Parathyroid adenoma (tissue), 2 donors: Measurements from ENCODE around the gene OASL.
"Not testable (repeated sequence)": the region's sequence is repeated elsewhere in the genome, so short reads cannot be mapped to it uniquely, and the experiment has no call there.

Experiments used
- H2AFZ ChIP-seq: fragments of 300-600 bp; sonication (generic); one replicate; pipeline ENCODE4 v1.7.0; 2017; ENCODE audit warnings: antibody characterized with exemption, mild to moderate bottlenecking
- H3K27ac ChIP-seq: fragments of 300-600 bp; sonication (generic); one replicate; pipeline ENCODE4 v1.7.0; 2017
- H3K27me3 ChIP-seq: fragments of 300-600 bp; sonication (generic); one replicate; pipeline ENCODE4 v1.7.0; 2017; ENCODE audit warnings: low read length; ENCODE audit not compliant: control insufficient read depth, insufficient read depth
- H3K36me3 ChIP-seq: fragments of 300-600 bp; sonication (generic); one replicate; pipeline ENCODE4 v1.7.0; 2017; ENCODE audit warnings: low read length; ENCODE audit not compliant: control insufficient read depth, insufficient read depth
- H3K4me1 ChIP-seq: fragments of 300-600 bp; sonication (generic); one replicate; pipeline ENCODE4 v1.7.0; 2017; ENCODE audit warnings: control low read depth
- H3K4me2 ChIP-seq: fragments of 300-600 bp; sonication (generic); one replicate; pipeline ENCODE4 v1.7.0; 2017; ENCODE audit warnings: low read length
- H3K4me3 ChIP-seq: fragments of 300-600 bp; sonication (generic); one replicate; pipeline ENCODE4 v1.7.0; 2017; ENCODE audit warnings: low read depth, low read length
- H3K79me2 ChIP-seq: fragments of 300-600 bp; sonication (generic); one replicate; pipeline ENCODE4 v1.7.0; 2017; ENCODE audit warnings: control low read depth
- H3K9ac ChIP-seq: fragments of 300-600 bp; sonication (generic); one replicate; pipeline ENCODE4 v1.7.0; 2017; ENCODE audit warnings: mild to moderate bottlenecking
- H3K9me3 ChIP-seq: fragments of 300-600 bp; sonication (generic); one replicate; pipeline ENCODE4 v1.7.0; 2017; ENCODE audit warnings: low read length; ENCODE audit not compliant: control insufficient read depth
- TF ChIP-seq, protein P1 (sequence below): fragments of 300-600 bp; sonication (generic); IDR thresholded peaks from one replicate; pipeline ENCODE4 v1.7.0; 2017; ENCODE audit warnings: antibody characterized with exemption, mild to moderate bottlenecking
- donor health status: primary hyperparathyroidism.

Gene OASL

DNA sequence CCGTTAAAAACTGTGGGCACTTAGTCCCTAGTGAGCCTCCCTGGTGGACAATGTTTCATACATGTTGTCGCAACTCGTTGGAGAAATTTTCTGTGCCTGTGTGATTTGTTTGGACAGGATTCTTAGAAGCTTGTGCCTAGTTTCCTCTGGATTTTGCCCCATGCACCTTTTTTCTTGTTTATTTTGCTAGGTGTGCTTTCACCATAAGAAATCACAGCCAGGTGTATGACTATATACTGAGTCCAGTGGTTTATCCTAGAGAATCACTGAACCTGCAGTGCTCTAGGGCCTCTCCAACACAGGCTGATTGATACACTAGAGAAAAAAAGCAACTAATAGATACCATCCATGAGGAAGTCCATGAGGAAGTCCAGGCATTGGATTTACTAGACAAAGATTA, 33.1 kb upstream of the OASL start:
- no peak overlapping the region for H3K27ac ChIP-seq

DNA sequence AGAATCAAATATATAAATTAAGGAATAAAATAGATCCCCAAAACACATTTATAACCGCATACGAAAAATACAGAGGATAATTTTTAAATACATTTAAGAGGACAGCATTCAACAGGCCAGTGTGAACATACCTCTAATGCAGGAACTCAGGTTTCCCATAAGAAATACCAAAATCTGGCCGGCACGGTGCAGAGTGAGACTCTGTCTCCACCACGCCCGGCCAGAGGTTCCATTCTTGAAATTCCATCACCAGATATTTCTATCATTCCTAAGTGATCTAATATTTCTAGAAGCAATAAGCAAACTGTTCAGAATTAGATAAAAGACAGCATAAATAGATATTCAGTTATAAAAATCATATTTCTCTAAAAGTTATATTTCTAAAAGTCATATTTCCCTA, 30.2 kb upstream of the OASL start:
- Histone ChIP-seq H3K9ac (no peak overlapping the region), H3K79me2 (no peaks in the 10 kb centered on the region), H3K9me3 (no peaks in the 10 kb centered on the region), H2AFZ (no peak overlapping the region), H3K27me3 (no peaks in the 10 kb centered on the region), H3K4me1 (no peaks in the 10 kb centered on the region), H3K4me3 (no peak overlapping the region), H3K4me2 (no peak overlapping the region), H3K27ac (no peak overlapping the region), H3K36me3 (no peaks in the 10 kb centered on the region)
- TF ChIP-seq, protein P1, sequence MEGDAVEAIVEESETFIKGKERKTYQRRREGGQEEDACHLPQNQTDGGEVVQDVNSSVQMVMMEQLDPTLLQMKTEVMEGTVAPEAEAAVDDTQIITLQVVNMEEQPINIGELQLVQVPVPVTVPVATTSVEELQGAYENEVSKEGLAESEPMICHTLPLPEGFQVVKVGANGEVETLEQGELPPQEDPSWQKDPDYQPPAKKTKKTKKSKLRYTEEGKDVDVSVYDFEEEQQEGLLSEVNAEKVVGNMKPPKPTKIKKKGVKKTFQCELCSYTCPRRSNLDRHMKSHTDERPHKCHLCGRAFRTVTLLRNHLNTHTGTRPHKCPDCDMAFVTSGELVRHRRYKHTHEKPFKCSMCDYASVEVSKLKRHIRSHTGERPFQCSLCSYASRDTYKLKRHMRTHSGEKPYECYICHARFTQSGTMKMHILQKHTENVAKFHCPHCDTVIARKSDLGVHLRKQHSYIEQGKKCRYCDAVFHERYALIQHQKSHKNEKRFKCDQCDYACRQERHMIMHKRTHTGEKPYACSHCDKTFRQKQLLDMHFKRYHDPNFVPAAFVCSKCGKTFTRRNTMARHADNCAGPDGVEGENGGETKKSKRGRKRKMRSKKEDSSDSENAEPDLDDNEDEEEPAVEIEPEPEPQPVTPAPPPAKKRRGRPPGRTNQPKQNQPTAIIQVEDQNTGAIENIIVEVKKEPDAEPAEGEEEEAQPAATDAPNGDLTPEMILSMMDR: no peak

More for the DNA sequence above, 33.1 kb upstream of the OASL start:
- Histone ChIP-seq H3K36me3 (no peaks in the 10 kb centered on the region), H3K9ac (no peak overlapping the region), H3K4me3 (no peak overlapping the region), H3K4me2 (no peak overlapping the region), H3K9me3 (no peaks in the 10 kb centered on the region), H2AFZ (no peak overlapping the region), H3K4me1 (no peaks in the 10 kb centered on the region), H3K27me3 (no peaks in the 10 kb centered on the region), H3K79me2 (no peaks in the 10 kb centered on the region)
- TF ChIP-seq, protein P1: no peak

DNA sequence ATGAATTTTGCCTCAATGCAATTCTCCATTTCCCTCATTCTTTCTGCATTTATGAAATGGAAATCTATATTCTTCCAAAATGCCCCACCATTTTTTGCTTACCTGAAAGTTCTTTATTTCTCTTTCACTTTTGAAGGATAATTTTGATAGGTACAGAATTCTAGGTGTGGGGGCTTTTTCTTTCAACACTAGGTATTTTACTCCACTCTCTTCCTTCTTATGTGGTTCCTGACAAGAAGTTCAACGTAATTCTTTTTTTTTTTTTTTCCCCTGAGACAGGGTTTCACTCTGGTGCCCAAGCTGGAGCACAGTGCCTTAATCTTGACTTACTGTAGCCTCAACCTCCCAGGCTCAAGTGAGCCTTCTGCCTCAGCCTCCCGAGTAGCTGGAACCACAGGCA, 26.3 kb upstream of the OASL start:
- Histone ChIP-seq H2AFZ (no peak overlapping the region), H3K27ac (no peak overlapping the region), H3K9ac (no peak overlapping the region), H3K36me3 (no peaks in the 10 kb centered on the region), H3K79me2 (no peaks in the 10 kb centered on the region), H3K27me3 (no peaks in the 10 kb centered on the region), H3K9me3 (no peaks in the 10 kb centered on the region), H3K4me2 (no peak overlapping the region), H3K4me3 (no peak overlapping the region), H3K4me1 (no peaks in the 10 kb centered on the region)
- TF ChIP-seq, protein P1: no peak

DNA sequence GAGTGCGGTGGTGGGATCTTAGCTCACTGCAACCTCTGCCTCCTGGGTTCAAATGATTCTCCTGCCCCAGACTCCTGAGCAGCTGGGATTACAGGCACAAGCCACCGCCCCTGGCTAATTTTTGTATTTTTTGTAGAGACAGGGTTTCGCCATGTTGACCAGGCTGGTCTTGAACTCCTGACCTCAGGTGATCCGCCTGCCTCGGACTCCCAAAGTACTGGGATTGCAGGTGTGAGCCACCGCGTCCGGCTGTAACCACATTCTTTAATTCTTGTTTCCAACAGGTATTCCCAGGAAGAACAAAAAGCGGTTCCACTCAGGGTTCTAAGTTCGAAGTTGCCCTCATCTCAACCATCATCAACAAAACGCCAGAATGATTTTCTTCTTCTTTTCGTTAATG, 25.5 kb upstream of the OASL start:
- H3K27me3 ChIP-seq: not testable (repeated sequence)

DNA sequence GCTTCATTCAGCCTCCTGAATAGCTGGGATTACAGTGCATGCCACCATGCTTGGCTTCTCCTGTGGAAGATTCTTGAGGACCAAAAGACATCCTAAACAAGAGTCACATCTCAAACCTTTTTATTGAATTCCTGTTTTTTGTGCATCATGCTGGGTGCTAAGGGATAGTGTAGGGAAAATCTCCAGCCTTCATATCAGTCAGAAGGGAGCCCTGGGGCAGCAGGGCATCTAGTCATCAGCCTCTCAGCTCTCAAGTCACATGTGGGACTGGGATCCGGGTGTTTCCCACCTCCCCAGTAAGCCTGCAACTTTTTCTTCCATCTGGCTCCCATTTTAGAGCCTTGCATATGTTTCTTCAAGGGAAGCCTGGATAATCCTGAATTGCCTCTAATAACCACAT, 25.1 kb upstream of the OASL start:
- H3K4me2 ChIP-seq: no peak overlapping the region
- no peaks in the 10 kb centered on the region for H3K4me1 ChIP-seq
- TF ChIP-seq, protein P1: no peak

More for the DNA sequence above, 25.5 kb upstream of the OASL start:
- H3K4me2 ChIP-seq, H3K9ac ChIP-seq, H3K79me2 ChIP-seq, H3K4me3 ChIP-seq, H3K36me3 ChIP-seq, H2AFZ ChIP-seq, H3K9me3 ChIP-seq, H3K27ac ChIP-seq, H3K4me1 ChIP-seq: not testable (repeated sequence)

More for the DNA sequence above, 25.1 kb upstream of the OASL start:
- Histone ChIP-seq H3K27me3 (no peaks in the 10 kb centered on the region), H3K79me2 (no peaks in the 10 kb centered on the region), H3K36me3 (no peaks in the 10 kb centered on the region), H3K4me3 (no peak overlapping the region), H2AFZ (no peak overlapping the region), H3K9ac (no peak overlapping the region), H3K9me3 (no peaks in the 10 kb centered on the region), H3K27ac (no peak overlapping the region)
